ENCODE results near the gene STX16.

GRCh38 chr20:58673119-58673518 lies 22.0 kb downstream of the STX16 start:
- TF ChIP-seq POLR2A (IDR thresholded peaks at IDR 0.05; ENCODE audit: low read length): no peak
- TF ChIP-seq GATA1 (IDR thresholded peaks at IDR 0.05; ENCODE audit: low read depth, low read length): no peak
